Breast epithelium (tissue), 4 donors: ENCODE results near the gene MRPL43. TPM values are rescaled to one million over a fixed set of nuclear protein-coding genes. Genes with fewer than 3 reads are reported as not detected.

ENCODE experiments used
- DNase-seq, 2 donors: peaks; one replicate each; pipeline ENCODE4 v3.0.0-alpha.2; 2019; ENCODE audit warnings: low spot score in 2 of 2
- H3K27ac ChIP-seq, 2 donors: fragments of 200-600 bp; sonication (generic) in 1 of 2; one replicate each; pipeline ENCODE4 v1.5.1; 2016 to 2019; ENCODE audit warnings: mild to moderate bottlenecking in 1 of 2
- H3K27me3 ChIP-seq, 2 donors: fragments of 200-600 bp; sonication (generic) in 1 of 2; one replicate each; pipeline versions ENCODE4 v1.5.1 to v1.6.0; 2017 to 2019; ENCODE audit warnings: control low read depth in 1 of 2, mild to moderate bottlenecking in 1 of 2
- H3K36me3 ChIP-seq: fragments of 200-600 bp; one replicate; pipeline ENCODE4 v1.5.1; 2019
- H3K4me1 ChIP-seq, 2 donors: fragments of 200-600 bp; sonication (generic); one replicate each; pipeline ENCODE4 v1.5.1; 2016 to 2019; ENCODE audit warnings: control low read depth in 1 of 2
- H3K4me3 ChIP-seq, 3 donors: fragments of 200-600 bp; sonication (generic); 1 replicate in 2 of 3; 2 replicates in 1 of 3; pipeline ENCODE4 v1.5.1; 2016 to 2019; ENCODE audit warnings: mild to moderate bottlenecking in 3 of 3, moderate library complexity in 2 of 3
- H3K9me3 ChIP-seq, 2 donors: fragments of 200-600 bp; sonication (generic) in 1 of 2; one replicate each; pipeline ENCODE4 v1.5.1; 2016 to 2019; ENCODE audit warnings: control low read depth in 1 of 2
- CTCF ChIP-seq, 3 donors: fragments of 450-650 bp; IDR thresholded peaks; one replicate each; pipeline ENCODE4 v1.5.1; 2016 to 2017; ENCODE audit warnings: antibody characterized with exemption in 3 of 3, mild to moderate bottlenecking in 3 of 3, moderate library complexity in 3 of 3
- POLR2A ChIP-seq: fragments of 450-650 bp; IDR thresholded peaks from one replicate; pipeline ENCODE4 v1.6.1; 2016; ENCODE audit warnings: antibody characterized with exemption, mild to moderate bottlenecking, moderate library complexity
- POLR2AphosphoS5 ChIP-seq, 3 donors: sonication (generic); formaldehyde crosslinking; IDR thresholded peaks; one replicate each; pipeline ENCODE4 v1.6.1; 2017; ENCODE audit warnings: antibody characterized with exemption in 3 of 3
- intact Hi-C: fragments of 100-400 bp; cut with DNase I; formaldehyde crosslinking; loops from one replicate; pipeline ENCODE4 v1.15.1; 2023; ENCODE audit warnings: low total_unique reads
- total RNA-seq, 3 donors: library from RNA; depleted of rRNA; stranded (reverse); fragments of >200 nt; gene quantifications; one replicate each; pipeline ENCODE4 v1.1.0, GENCODE V29; 2016

The MRPL43 gene
- total RNA-seq, 3 donors from 2014 or later, result 75.4 to 104 (median 84.6) TPM

DNA sequence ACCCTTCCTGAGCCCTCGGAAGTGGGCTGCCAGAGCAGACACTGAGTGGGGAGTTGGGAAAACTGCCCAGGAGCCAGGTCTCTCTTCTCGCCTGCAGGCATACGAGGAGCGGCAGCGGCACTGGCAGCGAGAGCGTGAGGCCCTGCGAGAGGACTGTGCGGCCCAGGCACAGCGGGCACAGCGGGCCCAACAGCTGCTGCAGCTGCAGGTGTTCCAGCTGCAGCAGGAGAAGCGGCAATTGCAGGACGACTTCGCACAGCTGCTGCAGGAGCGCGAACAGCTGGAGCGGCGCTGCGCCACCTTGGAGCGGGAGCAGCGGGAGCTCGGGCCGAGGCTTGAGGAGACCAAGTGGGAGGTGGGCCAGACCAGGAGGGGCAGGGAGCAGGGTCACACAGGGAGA is 18.1 kb upstream of the MRPL43 start:
- no peaks in the 10 kb centered on the region for H3K9me3 ChIP-seq
- peaks cover 12 to 13% of the 10 kb centered on the region in 2 donors for H3K4me1 ChIP-seq
- no peak overlapping the region for H3K27ac ChIP-seq
- H3K4me3 ChIP-seq, result no peak overlapping the region
- no peaks in the 10 kb centered on the region for H3K27me3 ChIP-seq
- no peak for DNase-seq
- intact Hi-C loops, result no loop called here
- peaks cover 4% of the 10 kb centered on the region for H3K36me3 ChIP-seq
- no peak for TF ChIP-seq CTCF (IDR thresholded peaks at IDR 0.05)
- no peak for TF ChIP-seq POLR2A
- no peak for TF ChIP-seq POLR2AphosphoS5 (IDR thresholded peaks at IDR 0.05)

DNA sequence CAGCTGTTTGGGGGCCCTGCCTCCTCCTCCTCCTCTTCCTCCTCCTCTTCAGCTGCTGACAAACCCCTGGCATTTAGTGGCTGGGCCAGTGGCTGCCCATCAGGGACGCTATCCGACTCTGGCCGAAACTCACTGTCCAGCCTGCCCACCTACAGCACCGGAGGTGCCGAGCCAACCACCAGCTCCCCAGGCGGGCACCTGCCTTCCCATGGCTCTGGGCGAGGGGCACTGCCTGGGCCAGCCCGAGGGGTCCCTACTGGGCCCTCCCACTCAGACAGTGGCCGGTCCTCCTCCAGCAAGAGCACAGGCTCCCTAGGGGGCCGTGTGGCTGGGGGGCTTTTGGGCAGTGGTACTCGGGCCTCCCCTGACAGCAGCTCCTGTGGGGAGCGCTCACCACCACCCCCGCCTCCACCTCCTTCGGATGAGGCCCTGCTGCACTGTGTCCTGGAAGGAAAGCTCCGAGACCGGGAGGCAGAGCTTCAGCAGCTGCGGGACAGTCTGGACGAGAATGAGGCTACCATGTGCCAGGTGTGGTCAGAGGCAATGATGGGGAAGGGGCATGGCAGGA is 16.4 kb upstream of the MRPL43 start:
- Histone ChIP-seq H3K4me3 (no peak overlapping the region), H3K4me1 (peaks cover 12 to 13% of the 10 kb centered on the region in 2 donors), H3K9me3 (no peaks in the 10 kb centered on the region), H3K27me3 (no peaks in the 10 kb centered on the region), H3K27ac (peak overlapping the region; percentile 26 to 100), H3K36me3 (peaks cover 4% of the 10 kb centered on the region)
- TF ChIP-seq POLR2A (no peak), CTCF (IDR thresholded peaks at IDR 0.05) (no peak), POLR2AphosphoS5 (IDR thresholded peaks at IDR 0.05) (no peak)
- no peak for DNase-seq
- intact Hi-C loops, result no loop called here

DNA sequence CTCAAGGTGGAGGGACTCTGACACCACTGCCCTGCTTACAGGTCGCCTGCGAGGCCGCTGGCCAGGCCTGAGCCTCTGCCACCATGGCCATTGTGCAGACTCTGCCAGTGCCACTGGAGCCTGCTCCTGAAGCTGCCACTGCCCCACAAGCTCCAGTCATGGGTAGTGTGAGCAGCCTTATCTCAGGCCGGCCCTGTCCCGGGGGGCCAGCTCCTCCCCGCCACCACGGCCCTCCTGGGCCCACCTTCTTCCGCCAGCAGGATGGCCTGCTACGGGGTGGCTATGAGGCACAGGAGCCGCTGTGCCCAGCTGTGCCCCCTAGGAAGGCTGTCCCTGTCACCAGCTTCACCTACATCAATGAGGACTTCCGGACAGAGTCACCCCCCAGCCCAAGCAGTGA is 15.2 kb upstream of the MRPL43 start:
- Histone ChIP-seq H3K4me1 (peaks cover 12 to 13% of the 10 kb centered on the region in 2 donors), H3K36me3 (peaks cover 4% of the 10 kb centered on the region), H3K27me3 (no peaks in the 10 kb centered on the region), H3K4me3 (peak overlapping the region in 1 of 3 donors; percentile 92), H3K9me3 (no peaks in the 10 kb centered on the region), H3K27ac (peak overlapping the region; percentile 97 to 100)
- no peak for DNase-seq
- TF ChIP-seq POLR2A, result no peak
- TF ChIP-seq POLR2AphosphoS5 (IDR thresholded peaks at IDR 0.05), result no peak
- no peak for TF ChIP-seq CTCF (IDR thresholded peaks at IDR 0.05)
- intact Hi-C loops, result no loop called here

GRCh38 chr10:101001659-101002035 is 14.3 kb upstream of the MRPL43 start:
- DNase-seq, result no peak
- H3K27me3 ChIP-seq, result no peaks in the 10 kb centered on the region
- intact Hi-C loops, result no loop called here
- H3K27ac ChIP-seq, result peak overlapping the region; percentile 97 to 100
- peaks cover 12 to 13% of the 10 kb centered on the region in 2 donors for H3K4me1 ChIP-seq
- TF ChIP-seq CTCF (IDR thresholded peaks at IDR 0.05) (no peak), POLR2A (no peak), POLR2AphosphoS5 (IDR thresholded peaks at IDR 0.05) (no peak)
- H3K36me3 ChIP-seq, result no peaks in the 10 kb centered on the region
- peak overlapping the region; percentile 15 to 92 (median 18) for H3K4me3 ChIP-seq
- H3K9me3 ChIP-seq, result no peaks in the 10 kb centered on the region

- H3K27ac ChIP-seq, result peak overlapping the region; percentile 97 to 100
- peak overlapping the region; percentile 59 to 92 (median 80) for H3K4me3 ChIP-seq
- H3K27me3 ChIP-seq, result no peaks in the 10 kb centered on the region
- intact Hi-C loops, result no loop called here
- no peaks in the 10 kb centered on the region for H3K9me3 ChIP-seq
- DNase-seq, result peak; percentile 77 to 81
- TF ChIP-seq POLR2AphosphoS5 (IDR thresholded peaks at IDR 0.05), result peak; percentile 34 to 87 (median 86)
- TF ChIP-seq CTCF (IDR thresholded peaks at IDR 0.05), result no peak
- TF ChIP-seq POLR2A, result peak; percentile 31
- H3K36me3 ChIP-seq, result no peaks in the 10 kb centered on the region
- peaks cover 12 to 13% of the 10 kb centered on the region in 2 donors for H3K4me1 ChIP-seq
These were observed 13.8 kb upstream of the MRPL43 start for GRCh38 chr10:101000915-101001658.
